Rectal smooth muscle tissue (tissue), 1 donor: ENCODE data around the gene RPRD2.

ENCODE experiments used
- H3K27ac ChIP-seq: one replicate; pipeline ENCODE4 v1.7.0; 2013; ENCODE audit warnings: low read depth, low read length, inconsistent platforms
- H3K27me3 ChIP-seq: one replicate; pipeline ENCODE4 v1.7.0; 2013; ENCODE audit warnings: low read length; ENCODE audit not compliant: control insufficient read depth, insufficient read depth
- H3K36me3 ChIP-seq: one replicate; pipeline ENCODE4 v1.7.0; 2013; ENCODE audit warnings: low read length; ENCODE audit not compliant: control insufficient read depth, insufficient read depth
- H3K4me1 ChIP-seq: one replicate; pipeline ENCODE4 v1.7.0; 2013; ENCODE audit warnings: low read length; ENCODE audit not compliant: control insufficient read depth, insufficient read depth
- H3K4me3 ChIP-seq: one replicate; pipeline ENCODE4 v1.7.0; 2013; ENCODE audit warnings: low read length
- H3K9ac ChIP-seq: one replicate; pipeline ENCODE4 v1.7.0; 2013; ENCODE audit warnings: low read length

The RPRD2 gene

GRCh38 chr1:150397392-150398032 lies 33.6 kb downstream of the RPRD2 start:
- Histone ChIP-seq H3K27ac (no peak overlapping the region), H3K9ac (no peak overlapping the region), H3K4me3 (no peak overlapping the region), H3K27me3 (no peaks in the 10 kb centered on the region), H3K4me1 (no peaks in the 10 kb centered on the region), H3K36me3 (no peaks in the 10 kb centered on the region)

- no peak overlapping the region for H3K4me3 ChIP-seq
- H3K36me3 ChIP-seq: no peaks in the 10 kb centered on the region
- H3K9ac ChIP-seq: no peak overlapping the region
- H3K27me3 ChIP-seq: no peaks in the 10 kb centered on the region
- H3K4me1 ChIP-seq: no peaks in the 10 kb centered on the region
- H3K27ac ChIP-seq: no peak overlapping the region
Measured at GRCh38 chr1:150404465-150404864, 40.5 kb downstream of the RPRD2 start.

DNA sequence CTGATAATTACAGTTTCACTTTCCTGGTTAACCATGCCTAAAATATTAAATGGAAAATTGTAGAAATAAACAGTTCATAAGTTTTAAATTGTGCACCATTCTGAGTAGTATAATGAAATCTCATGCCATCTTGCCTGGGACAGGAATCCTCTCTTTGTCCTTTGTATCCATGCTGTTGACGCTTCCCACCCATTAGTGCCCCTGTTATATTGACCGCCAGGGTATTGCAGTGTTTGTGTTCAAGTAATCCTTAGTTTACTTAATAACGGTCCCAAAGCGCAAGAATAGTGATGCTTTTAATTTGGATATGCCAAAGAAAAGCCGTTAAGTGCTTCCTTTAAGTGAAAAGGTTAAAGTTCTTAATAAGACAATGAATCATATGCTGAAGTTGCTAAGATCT lies 41.7 kb downstream of the RPRD2 start:
- Histone ChIP-seq H3K4me1 (no peaks in the 10 kb centered on the region), H3K4me3 (no peak overlapping the region), H3K27me3 (no peaks in the 10 kb centered on the region), H3K27ac (no peak overlapping the region), H3K36me3 (no peaks in the 10 kb centered on the region), H3K9ac (no peak overlapping the region)

GRCh38 chr1:150406483-150406882 lies 42.5 kb downstream of the RPRD2 start:
- no peaks in the 10 kb centered on the region for H3K27me3 ChIP-seq
- H3K27ac ChIP-seq: no peak overlapping the region
- H3K4me3 ChIP-seq: no peak overlapping the region
- no peaks in the 10 kb centered on the region for H3K36me3 ChIP-seq
- no peak overlapping the region for H3K9ac ChIP-seq
- H3K4me1 ChIP-seq: no peaks in the 10 kb centered on the region

DNA sequence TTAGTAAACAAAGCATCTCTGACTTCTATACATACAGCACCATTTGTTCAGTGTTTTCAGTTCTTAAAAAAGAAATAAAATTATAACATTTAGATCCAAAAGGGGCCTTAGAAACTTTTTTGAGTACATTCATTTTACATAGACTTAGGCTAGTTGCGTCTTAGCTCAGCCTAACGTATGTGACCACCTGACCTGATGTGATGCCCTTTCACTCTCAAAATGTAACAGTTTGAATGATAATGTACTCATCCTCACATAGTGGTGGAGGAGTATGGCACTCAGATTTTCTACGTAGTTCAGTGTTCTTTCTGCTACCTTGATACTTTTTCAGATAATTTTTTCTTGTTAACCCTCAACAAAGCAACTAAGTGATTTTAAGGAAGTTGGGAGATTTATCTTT lies 43.4 kb downstream of the RPRD2 start:
- no peak overlapping the region for H3K9ac ChIP-seq
- no peaks in the 10 kb centered on the region for H3K4me1 ChIP-seq
- H3K27me3 ChIP-seq: no peaks in the 10 kb centered on the region
- no peak overlapping the region for H3K27ac ChIP-seq
- no peak overlapping the region for H3K4me3 ChIP-seq
- H3K36me3 ChIP-seq: no peaks in the 10 kb centered on the region

- no peaks in the 10 kb centered on the region for H3K36me3 ChIP-seq
- H3K27ac ChIP-seq: no peak overlapping the region
- H3K4me3 ChIP-seq: no peak overlapping the region
- no peak overlapping the region for H3K9ac ChIP-seq
- H3K4me1 ChIP-seq: no peaks in the 10 kb centered on the region
- no peaks in the 10 kb centered on the region for H3K27me3 ChIP-seq
Measured at GRCh38 chr1:150408800-150409199, 44.9 kb downstream of the RPRD2 start.

DNA sequence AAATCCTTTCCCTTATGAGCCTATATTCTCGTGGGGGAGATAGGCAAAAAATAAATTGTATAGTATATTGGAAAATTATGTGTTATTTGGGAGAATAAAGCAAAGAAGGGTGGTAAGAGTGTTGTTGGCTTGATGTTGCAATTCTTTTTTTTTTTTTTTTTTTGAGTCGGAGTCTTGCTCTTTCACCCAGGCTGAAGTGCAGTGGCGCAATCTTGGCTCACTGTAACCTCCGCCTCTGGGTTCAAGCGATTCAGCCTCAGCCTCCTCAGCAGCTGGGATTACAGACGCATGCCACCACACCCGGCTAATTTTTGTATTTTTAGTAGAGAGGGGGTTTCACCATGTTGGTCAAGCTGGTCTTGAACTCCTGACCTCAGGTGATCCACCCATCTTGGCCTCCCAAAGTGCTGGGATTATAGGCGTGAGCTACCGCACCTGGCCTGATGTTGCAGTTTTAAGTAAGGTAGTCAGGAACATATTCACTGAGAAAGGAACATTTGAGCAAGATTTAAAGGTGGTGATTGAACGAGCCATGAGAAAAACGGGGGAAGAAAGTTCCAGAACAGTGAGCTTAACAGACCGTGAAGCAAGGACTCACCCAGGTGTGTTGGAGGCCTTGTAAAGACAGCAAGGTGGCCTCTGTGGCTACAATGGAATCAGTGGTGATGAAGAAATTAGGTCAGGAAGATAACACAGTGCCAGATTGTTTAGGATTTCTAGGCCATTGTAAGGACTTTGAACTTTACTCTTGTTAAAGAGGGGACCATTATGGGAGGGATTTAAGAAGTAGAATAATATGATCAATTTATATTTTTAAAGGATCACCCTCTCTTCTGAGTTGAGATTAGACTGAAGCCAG lies 45.8 kb downstream of the RPRD2 start:
- Histone ChIP-seq H3K27ac (no peak overlapping the region), H3K4me3 (no peak overlapping the region), H3K36me3 (peaks cover 2% of the 10 kb centered on the region), H3K9ac (no peak overlapping the region), H3K4me1 (no peaks in the 10 kb centered on the region), H3K27me3 (no peaks in the 10 kb centered on the region)

GRCh38 chr1:150410582-150411101 lies 46.7 kb downstream of the RPRD2 start:
- Histone ChIP-seq H3K27ac (no peak overlapping the region), H3K9ac (no peak overlapping the region), H3K4me1 (no peaks in the 10 kb centered on the region), H3K36me3 (peaks cover 2% of the 10 kb centered on the region), H3K27me3 (no peaks in the 10 kb centered on the region), H3K4me3 (no peak overlapping the region)

DNA sequence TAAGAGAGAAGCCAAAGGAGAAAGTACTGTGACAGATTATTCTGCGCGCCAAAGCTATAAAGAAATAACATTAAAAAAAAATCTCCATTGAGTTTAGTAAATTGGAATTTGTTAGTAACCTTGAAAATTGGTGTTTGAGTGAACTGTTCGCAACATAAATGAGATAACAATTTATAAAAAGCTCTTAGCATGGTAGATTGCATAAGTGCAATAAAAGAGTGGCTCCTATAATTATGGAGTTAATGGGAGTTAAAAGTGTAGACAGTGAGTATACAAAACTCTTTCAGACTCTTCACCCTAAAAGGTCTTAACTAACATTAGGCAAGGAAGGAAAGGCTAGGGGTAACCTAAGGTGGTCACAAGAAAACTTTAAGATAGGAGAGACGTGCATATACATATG lies 50.6 kb downstream of the RPRD2 start:
- no peak overlapping the region for H3K9ac ChIP-seq
- H3K4me3 ChIP-seq: no peak overlapping the region
- peaks cover 2% of the 10 kb centered on the region for H3K36me3 ChIP-seq
- no peak overlapping the region for H3K27ac ChIP-seq
- H3K4me1 ChIP-seq: no peaks in the 10 kb centered on the region
- H3K27me3 ChIP-seq: no peaks in the 10 kb centered on the region

GRCh38 chr1:150415800-150416199 lies 51.9 kb downstream of the RPRD2 start:
- H3K4me1 ChIP-seq: no peaks in the 10 kb centered on the region
- H3K9ac ChIP-seq: no peak overlapping the region
- H3K27me3 ChIP-seq: no peaks in the 10 kb centered on the region
- H3K27ac ChIP-seq: no peak overlapping the region
- H3K36me3 ChIP-seq: peaks cover 4% of the 10 kb centered on the region
- no peak overlapping the region for H3K4me3 ChIP-seq

DNA sequence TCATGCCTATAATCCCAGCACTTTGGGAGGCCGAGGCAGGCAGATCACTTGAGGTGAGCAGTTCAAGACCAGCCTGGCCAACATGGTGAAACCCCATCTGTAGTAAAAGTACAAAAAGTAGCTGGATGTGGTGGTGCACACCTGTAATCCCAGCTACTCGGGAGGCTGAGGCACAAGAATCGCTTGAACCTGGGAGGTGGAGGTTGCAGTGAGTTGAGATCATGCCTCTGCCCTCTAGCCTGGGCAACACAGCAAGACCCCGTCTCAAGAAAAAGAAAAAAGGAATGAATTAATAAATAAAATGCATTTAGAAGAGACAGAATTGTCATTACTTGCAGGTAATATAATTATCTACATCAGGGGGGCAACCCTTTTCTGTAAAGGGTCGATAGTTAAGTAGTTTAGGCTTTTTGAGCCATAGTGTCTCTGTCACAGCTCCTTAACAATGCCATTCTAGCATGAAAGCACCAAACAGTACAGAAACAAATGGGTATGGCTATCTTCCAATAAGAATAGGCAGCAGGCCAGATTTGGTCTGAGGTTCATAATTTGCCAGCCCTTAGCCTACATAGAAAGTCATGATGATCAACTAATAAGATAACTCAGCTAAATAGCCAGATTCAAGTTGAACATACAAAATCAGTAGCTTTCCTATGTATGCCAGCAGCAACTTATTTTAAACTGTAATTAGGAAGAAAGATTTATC lies 56.8 kb downstream of the RPRD2 start:
- Histone ChIP-seq H3K9ac (no peak overlapping the region), H3K36me3 (peaks cover 2% of the 10 kb centered on the region), H3K27ac (no peak overlapping the region), H3K4me1 (no peaks in the 10 kb centered on the region), H3K27me3 (no peaks in the 10 kb centered on the region), H3K4me3 (no peak overlapping the region)

DNA sequence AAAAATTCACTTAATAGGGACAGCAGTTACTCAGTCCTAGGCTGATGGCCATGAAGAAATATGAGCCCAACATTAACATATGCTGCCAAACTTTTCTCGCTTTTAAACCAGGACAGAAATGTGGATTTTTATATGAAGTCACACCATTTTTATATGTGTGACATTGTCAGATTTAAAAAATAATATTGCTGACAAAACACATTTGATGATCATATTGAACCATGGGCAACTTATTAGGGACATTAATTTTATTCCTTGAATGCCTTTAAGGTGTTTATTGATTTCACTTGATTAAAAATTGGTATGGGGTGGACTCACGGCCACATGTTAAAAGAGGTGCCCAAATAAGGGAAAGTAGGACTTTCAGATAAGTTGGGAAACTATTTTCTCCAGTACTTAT lies 58.6 kb downstream of the RPRD2 start:
- H3K27ac ChIP-seq: no peak overlapping the region
- H3K4me3 ChIP-seq: no peak overlapping the region
- no peaks in the 10 kb centered on the region for H3K4me1 ChIP-seq
- peaks cover 2% of the 10 kb centered on the region for H3K36me3 ChIP-seq
- no peak overlapping the region for H3K9ac ChIP-seq
- H3K27me3 ChIP-seq: no peaks in the 10 kb centered on the region
